ENCODE measurements around the gene FAT4. TPM values are rescaled to one million over a fixed set of nuclear protein-coding genes. Genes with fewer than 3 reads are reported as not detected.

FAT4 gene
- total and polyA plus RNA-seq, 2 of the 8 experiments (the other 6 are each of a cell fraction or from before 2014, with no cell fraction given) = 1.3 to 5.3 TPM

DNA sequence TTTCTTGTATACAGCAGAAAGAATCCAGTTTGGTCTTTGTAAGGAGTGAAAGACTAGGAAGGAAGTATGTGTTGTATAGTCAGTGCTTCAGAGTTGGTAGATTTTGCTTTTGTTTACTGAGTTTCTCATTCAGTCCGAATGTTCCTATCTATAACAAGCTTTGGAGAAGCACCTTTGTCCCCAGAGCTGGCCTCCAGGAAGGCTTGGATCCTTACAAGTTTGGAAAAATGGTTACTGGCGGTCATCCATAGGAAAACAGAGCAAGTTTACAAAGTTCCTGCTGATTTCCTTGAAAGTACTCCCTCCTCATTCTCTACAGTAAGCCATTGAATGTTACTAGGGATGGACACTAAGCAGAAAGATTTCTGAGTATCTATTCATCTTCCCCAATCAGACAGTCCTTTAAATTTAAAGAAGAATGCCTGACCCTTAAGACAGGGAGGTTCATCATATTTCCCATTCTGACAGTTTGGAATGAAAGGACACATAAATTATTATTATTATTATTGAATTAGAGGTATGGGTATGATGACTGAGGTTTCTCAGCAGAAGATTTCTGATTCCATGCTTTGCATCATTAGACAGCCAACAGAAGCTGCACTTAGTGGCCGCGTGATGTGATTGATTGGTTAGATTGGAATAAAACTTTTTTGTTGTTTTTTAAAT lies 35.8 kb downstream of the FAT4 start (continued):
- TF ChIP-seq CHD7 (IDR thresholded peaks at IDR 0.05; ENCODE audit: insufficient replicate concordance, low read length) (no peak), CTBP2 (IDR thresholded peaks at IDR 0.05; ENCODE audit: borderline replicate concordance, insufficient read depth, insufficient read length, low read length) (no peak), POU5F1 (IDR thresholded peaks at IDR 0.05; ENCODE audit: low read depth, low read length) (no peak)
